Measurements from ENCODE around the gene STX4. TPM values are rescaled to one million over a fixed set of nuclear protein-coding genes. Genes with fewer than 3 reads are reported as not detected.
A peak's percentile ranks its signal among the peaks of the same experiment; 100 is the strongest.

Gene STX4
- total and polyA plus RNA-seq, 9 of the 15 experiments (the other 6 are each of a cell fraction or from before 2014, with no cell fraction given) = 3.2 to 48.0 (median 21.5) TPM

DNA sequence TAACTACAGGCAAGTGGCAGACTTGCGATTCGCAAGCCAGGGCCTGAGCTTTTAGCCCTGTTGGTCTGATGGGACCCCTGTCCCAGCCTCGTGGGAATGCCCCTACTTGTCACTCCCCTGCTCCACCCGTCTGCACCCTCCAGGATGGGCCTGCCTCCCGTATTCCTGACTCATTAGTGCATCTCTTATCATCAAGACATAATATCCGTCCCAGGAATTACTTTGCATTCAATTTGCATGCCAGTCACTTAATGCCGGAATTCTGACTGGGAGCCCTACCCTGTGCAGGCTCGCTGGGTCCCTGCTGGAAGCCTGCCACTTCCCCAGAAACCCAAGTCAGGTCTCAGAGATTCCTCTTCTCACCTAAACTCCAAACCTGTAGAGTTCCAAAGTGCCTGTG is 52.1 kb downstream of the STX4 start:
- ChIA-PET CTCF (ENCODE audit: low intra/inter-chr PET ratio) (no interaction called here), POLR2A (interaction anchor here (0.6 to 3.4 kb wide), 9 partner anchors 9 to 134 kb away, joined by 3 to 32 read pairs (median 3); partner anchors contain the start of genes KAT8, VKORC1, ZNF646 and ZNF668)

DNA sequence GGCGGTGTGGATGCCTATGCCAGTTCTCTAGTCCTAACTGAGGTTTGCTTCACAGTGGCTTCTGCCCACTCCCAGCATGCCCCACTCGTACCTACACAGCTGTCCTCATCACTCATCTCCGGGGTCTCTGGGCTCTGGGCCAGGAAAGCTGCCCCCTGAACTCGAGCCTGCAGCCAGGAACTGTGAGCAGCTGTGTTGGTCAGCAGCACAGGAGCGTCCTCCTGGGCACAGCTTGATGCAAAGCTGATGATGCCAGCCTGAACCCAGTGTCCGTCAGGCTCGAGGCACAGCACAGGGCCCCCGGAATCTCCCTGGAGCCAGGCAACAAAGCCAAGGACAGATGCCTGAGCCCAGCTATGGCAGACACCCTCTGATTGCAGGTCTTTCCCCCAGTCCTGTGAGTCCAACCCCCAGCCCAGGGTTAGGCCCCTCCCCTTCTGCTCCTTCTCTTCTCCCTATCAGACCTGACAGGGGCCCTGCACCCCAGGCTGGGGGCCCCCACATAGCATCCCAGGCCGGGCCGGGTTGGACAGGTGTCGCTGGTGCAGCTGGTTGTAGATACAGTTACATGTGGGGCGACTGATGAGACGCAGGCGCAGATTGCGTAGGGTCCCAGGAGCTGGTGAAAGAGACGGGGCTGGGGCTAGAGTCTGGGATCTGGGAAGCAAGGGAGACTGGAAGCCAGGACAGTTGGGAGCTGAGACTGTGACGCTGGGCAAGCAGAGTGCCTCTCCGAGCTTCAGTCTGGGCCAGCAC is 52.7 kb downstream of the STX4 start:
- Histone ChIP-seq H3K4me2 (ENCODE audit: insufficient read depth, low read length) (no peak overlapping the region), H3K27me3 (ENCODE audit: control insufficient read depth in 2 of 2, insufficient read depth in 2 of 2, low read length in 2 of 2) (no peaks in the 10 kb centered on the region), H3K27ac (ENCODE audit: extremely low read depth, low read depth, low read length) (no peak overlapping the region), H3K36me3 (ENCODE audit: control insufficient read depth, insufficient read depth, low read length) (peaks cover 55% of the 10 kb centered on the region; the same call in 2 of the 3 replicates), H3K4me1 (replicated peaks in 1 of 2; ENCODE audit: control insufficient read depth in 2 of 2, insufficient read depth in 2 of 2, low read length in 2 of 2) (peaks cover 0 to 63% of the 10 kb centered on the region in 2 experiments; a peak in 3 of 5 replicates), H4K20me1 (replicated peaks; ENCODE audit: control insufficient read depth, insufficient read depth, low read length) (0 out of 2 replicates have a peak, but pooled peaks cover 5% of the 10 kb centered on the region), H3K9me1 (ENCODE audit: control insufficient read depth, insufficient read depth, low read length) (no peaks in the 10 kb centered on the region), H2AFZ (ENCODE audit: low read depth, low read length) (no peak overlapping the region), H3K9ac (ENCODE audit: insufficient read depth in 1 of 2, low read depth in 2 of 2, low read length in 2 of 2) (peak overlapping the region in 1 of 2 experiments; percentile 19; a peak in 1 of 4 replicates), H3K79me2 (ENCODE audit: control insufficient read depth, insufficient read depth, low read length) (no peaks in the 10 kb centered on the region), H3K9me3 (replicated peaks; ENCODE audit: control insufficient read depth, insufficient read depth, low read depth, low read length) (no peaks in the 10 kb centered on the region), H3K4me3 (no peak overlapping the region)
- in situ Hi-C loops (cut with MboI) = no loop called here
- CTCF ChIA-PET (ENCODE audit: low intra/inter-chr PET ratio) = no interaction called here
- FAIRE-seq (no peak), ATAC-seq (no peak), DNase-seq (ENCODE audit: extremely low read depth in 1 of 4, low spot score in 3 of 4) (no peak)
- POLR2A ChIA-PET = interaction anchor here (0.6 to 3.4 kb wide), 5 partner anchors 8 to 1159 kb away, joined by 3 to 32 read pairs (median 3); partner anchors contain the start of genes ZNF646 and ZNF668
- no TSS peak for BruUV-seq (replicated peaks)
- intact Hi-C loops (cut with micrococcal nuclease) = no loop called here
- TF ChIP-seq POLR2G (IDR thresholded peaks at IDR 0.05; ENCODE audit: low read depth, low read length) = peak; percentile 42; the same call in 1 of the 2 replicates
- no peak for TF ChIP-seq SMARCA5 (IDR thresholded peaks at IDR 0.05)
- TF ChIP-seq, protein P1, sequence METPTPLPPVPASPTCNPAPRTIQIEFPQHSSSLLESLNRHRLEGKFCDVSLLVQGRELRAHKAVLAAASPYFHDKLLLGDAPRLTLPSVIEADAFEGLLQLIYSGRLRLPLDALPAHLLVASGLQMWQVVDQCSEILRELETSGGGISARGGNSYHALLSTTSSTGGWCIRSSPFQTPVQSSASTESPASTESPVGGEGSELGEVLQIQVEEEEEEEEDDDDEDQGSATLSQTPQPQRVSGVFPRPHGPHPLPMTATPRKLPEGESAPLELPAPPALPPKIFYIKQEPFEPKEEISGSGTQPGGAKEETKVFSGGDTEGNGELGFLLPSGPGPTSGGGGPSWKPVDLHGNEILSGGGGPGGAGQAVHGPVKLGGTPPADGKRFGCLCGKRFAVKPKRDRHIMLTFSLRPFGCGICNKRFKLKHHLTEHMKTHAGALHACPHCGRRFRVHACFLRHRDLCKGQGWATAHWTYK (CRISPR knock-in tag; IDR thresholded peaks at IDR 0.05) = no peak
- no peak for TF ChIP-seq GATAD2B (IDR thresholded peaks at IDR 0.05; ENCODE audit: borderline replicate concordance)
- no peak for TF ChIP-seq ZNF212 (CRISPR knock-in tag; IDR thresholded peaks at IDR 0.05)
- 84% methylated on average over 18 of the region's 18 CpGs for WGBS (ENCODE audit: insufficient coverage, low coverage, missing lambda C conversion rate)

More for the DNA sequence above, 52.1 kb downstream of the STX4 start:
- DNase-seq (ENCODE audit: extremely low read depth in 1 of 4, low spot score in 3 of 4) (no peak), ATAC-seq (no peak), FAIRE-seq (no peak)
- in situ Hi-C loops (cut with MboI) = no loop called here
- H3K9ac ChIP-seq (ENCODE audit: insufficient read depth in 1 of 2, low read depth in 2 of 2, low read length in 2 of 2) = no peak overlapping the region
- WGBS (ENCODE audit: insufficient coverage, low coverage, missing lambda C conversion rate) = 57% methylated on average over 8 of the region's 8 CpGs
- no peaks in the 10 kb centered on the region for H3K27me3 ChIP-seq (ENCODE audit: control insufficient read depth in 2 of 2, insufficient read depth in 2 of 2, low read length in 2 of 2)
- H2AFZ ChIP-seq (ENCODE audit: low read depth, low read length) = no peak overlapping the region
- H4K20me1 ChIP-seq (replicated peaks; ENCODE audit: control insufficient read depth, insufficient read depth, low read length) = 0 out of 2 replicates have a peak, but pooled peaks cover 5% of the 10 kb centered on the region
- intact Hi-C loops (cut with micrococcal nuclease) = no loop called here
- H3K4me2 ChIP-seq (ENCODE audit: insufficient read depth, low read length) = no peak overlapping the region
- H3K4me3 ChIP-seq = no peak overlapping the region
- no peaks in the 10 kb centered on the region for H3K9me3 ChIP-seq (replicated peaks; ENCODE audit: control insufficient read depth, insufficient read depth, low read depth, low read length)
- H3K36me3 ChIP-seq (ENCODE audit: control insufficient read depth, insufficient read depth, low read length) = peaks cover 55% of the 10 kb centered on the region; the same call in 2 of the 3 replicates
- no peaks in the 10 kb centered on the region; the same call in 2 of the 3 replicates for H3K79me2 ChIP-seq (ENCODE audit: control insufficient read depth, insufficient read depth, low read length)
- H3K4me1 ChIP-seq (replicated peaks in 1 of 2; ENCODE audit: control insufficient read depth in 2 of 2, insufficient read depth in 2 of 2, low read length in 2 of 2) = peaks cover 0 to 68% of the 10 kb centered on the region in 2 experiments; a peak in 3 of 5 replicates
- no peak overlapping the region for H3K27ac ChIP-seq (ENCODE audit: extremely low read depth, low read depth, low read length)
- BruUV-seq (replicated peaks) = no TSS peak
- TF ChIP-seq WHSC1 (IDR thresholded peaks at IDR 0.05; ENCODE audit: low read length) = no peak
- H3K9me1 ChIP-seq (ENCODE audit: control insufficient read depth, insufficient read depth, low read length) = no peaks in the 10 kb centered on the region

Measured in K562 (cell line).